ENCODE results near the gene MAP4K3.

The MAP4K3 gene

DNA sequence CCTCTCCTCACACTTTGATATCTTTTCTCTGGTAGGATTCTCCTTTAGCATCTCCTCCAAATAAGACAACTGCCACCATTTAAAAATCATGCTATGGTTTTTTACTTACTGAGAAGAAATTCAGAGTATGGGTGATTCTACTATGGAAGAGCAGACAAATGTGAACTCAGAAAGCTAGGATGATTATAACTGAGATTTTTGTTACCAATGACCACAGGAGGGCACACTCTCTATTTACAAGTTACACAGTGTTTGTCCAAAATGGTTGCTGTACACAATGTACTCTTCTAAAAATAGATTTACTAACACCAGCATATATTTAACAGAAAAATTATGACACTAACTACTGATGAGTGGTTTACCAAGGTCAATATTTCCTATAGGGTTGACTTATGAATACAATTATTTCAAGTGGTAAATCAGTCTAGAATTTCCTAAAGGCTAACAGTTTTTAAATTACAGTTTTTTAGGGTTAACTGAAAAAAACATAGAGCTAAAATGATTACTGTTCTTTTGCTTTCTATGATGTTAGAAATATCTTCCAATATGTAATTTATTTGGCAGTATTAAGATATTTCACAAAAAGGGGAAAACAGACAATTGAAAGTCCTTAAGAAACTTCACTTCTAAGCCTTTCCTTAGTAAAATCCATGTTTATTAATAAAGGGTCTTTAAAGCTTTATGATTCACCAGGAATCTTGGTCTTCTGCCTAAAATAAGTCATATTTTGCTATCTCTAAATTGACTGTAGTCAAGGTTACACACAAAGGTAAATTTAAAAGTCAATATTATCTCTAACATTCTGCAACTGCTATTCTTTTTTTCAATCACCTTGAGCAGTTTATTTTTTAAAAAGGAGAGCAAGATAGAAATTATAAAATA lies 57.2 kb downstream of the MAP4K3 start:
- H3K27me3 ChIP-seq (ENCODE audit: insufficient read depth, insufficient read length): no peaks in the 10 kb centered on the region
- no peaks in the 10 kb centered on the region for H3K4me1 ChIP-seq (ENCODE audit: insufficient read depth, insufficient read length)
- H3K9me3 ChIP-seq (ENCODE audit: insufficient read depth, low read length): peaks cover 6% of the 10 kb centered on the region; the same call in 1 of the 2 replicates
- no peak overlapping the region for H3K4me3 ChIP-seq (ENCODE audit: insufficient read length, low read depth)
- no peak for DNase-seq (ENCODE audit: low read depth, low spot score)
- TF ChIP-seq YY1 (IDR thresholded peaks at IDR 0.05; ENCODE audit: insufficient read depth, insufficient read length) (no peak), ZNF274 (IDR thresholded peaks at IDR 0.05; ENCODE audit: low read depth, low read length) (no peak), SUZ12 (IDR thresholded peaks at IDR 0.05; ENCODE audit: extremely low read depth, insufficient read depth, insufficient read length) (no peak)
- peaks cover 13% of the 10 kb centered on the region for H3K36me3 ChIP-seq (ENCODE audit: insufficient read depth, insufficient read length, low read length)
- no peak overlapping the region for H3K9ac ChIP-seq (ENCODE audit: insufficient read length, low read depth)

DNA sequence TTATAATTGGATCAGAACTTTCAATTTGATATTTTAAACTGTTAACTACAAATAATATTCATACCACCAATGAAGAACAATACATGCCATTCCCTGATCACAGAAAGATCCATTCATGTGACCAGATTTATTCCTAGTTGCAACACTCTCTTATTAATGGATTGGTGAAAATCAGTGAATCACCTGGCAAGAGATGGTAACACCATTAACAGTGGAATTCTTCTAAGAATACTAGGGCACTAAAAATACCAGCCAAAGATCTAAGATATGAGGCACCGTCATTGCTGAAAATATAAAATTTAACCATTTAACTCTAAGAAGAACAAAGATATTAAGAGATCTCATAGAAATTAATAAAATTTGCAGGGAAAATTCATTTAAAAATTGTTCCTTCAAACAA lies 58.1 kb downstream of the MAP4K3 start:
- TF ChIP-seq SUZ12 (IDR thresholded peaks at IDR 0.05; ENCODE audit: extremely low read depth, insufficient read depth, insufficient read length): no peak
- TF ChIP-seq YY1 (IDR thresholded peaks at IDR 0.05; ENCODE audit: insufficient read depth, insufficient read length): no peak
- TF ChIP-seq ZNF274 (IDR thresholded peaks at IDR 0.05; ENCODE audit: low read depth, low read length): no peak
- no peaks in the 10 kb centered on the region for H3K4me1 ChIP-seq (ENCODE audit: insufficient read depth, insufficient read length)
- DNase-seq (ENCODE audit: low read depth, low spot score): no peak

DNA sequence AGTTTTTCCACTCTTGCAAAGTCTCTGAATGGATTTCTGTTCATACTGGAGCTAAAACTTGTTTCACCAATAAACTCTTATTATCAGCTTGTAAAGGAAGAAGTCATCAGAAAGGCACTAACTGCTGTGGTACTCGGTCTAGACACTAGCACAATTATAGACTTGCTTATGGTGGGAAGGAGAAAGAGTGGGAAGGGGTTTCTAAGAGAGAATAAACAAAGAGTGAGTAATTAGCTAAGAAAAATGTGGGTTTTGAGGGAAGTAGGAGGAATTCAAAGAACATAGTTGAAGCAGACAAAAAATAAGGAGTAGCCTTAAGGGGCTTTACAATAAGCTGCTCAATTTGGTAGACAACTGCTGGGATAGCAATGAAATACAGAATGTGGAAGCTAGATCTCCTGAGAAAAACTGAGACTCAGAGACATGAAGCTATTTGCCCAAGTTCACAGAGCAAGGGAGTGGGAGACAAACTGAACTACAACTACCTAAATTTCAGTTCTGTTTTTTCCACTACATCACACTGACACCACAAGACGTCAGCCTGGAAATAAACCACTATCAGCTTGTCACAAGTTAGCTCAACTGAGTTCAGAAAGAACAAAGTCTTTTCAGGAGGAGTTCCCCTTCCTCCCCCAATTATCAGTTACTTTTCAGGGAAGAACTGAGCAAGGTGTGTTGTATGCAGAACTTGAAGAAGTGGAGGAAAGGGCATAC lies 59.7 kb downstream of the MAP4K3 start:
- H3K9ac ChIP-seq (ENCODE audit: insufficient read length, low read depth): no peak overlapping the region
- H3K27me3 ChIP-seq (ENCODE audit: insufficient read depth, insufficient read length): no peaks in the 10 kb centered on the region
- H3K9me3 ChIP-seq (ENCODE audit: insufficient read depth, low read length): peaks cover 6% of the 10 kb centered on the region; the same call in 1 of the 2 replicates
- H3K36me3 ChIP-seq (ENCODE audit: insufficient read depth, insufficient read length, low read length): peaks cover 13% of the 10 kb centered on the region
- no peaks in the 10 kb centered on the region for H3K4me1 ChIP-seq (ENCODE audit: insufficient read depth, insufficient read length)
- no peak overlapping the region for H3K4me3 ChIP-seq (ENCODE audit: insufficient read length, low read depth)
- DNase-seq (ENCODE audit: low read depth, low spot score): no peak
- TF ChIP-seq SUZ12 (IDR thresholded peaks at IDR 0.05; ENCODE audit: extremely low read depth, insufficient read depth, insufficient read length) (no peak), YY1 (IDR thresholded peaks at IDR 0.05; ENCODE audit: insufficient read depth, insufficient read length) (no peak), ZNF274 (IDR thresholded peaks at IDR 0.05; ENCODE audit: low read depth, low read length) (no peak)

More for the DNA sequence above, 58.1 kb downstream of the MAP4K3 start:
- Histone ChIP-seq H3K27me3 (ENCODE audit: insufficient read depth, insufficient read length) (no peaks in the 10 kb centered on the region), H3K36me3 (ENCODE audit: insufficient read depth, insufficient read length, low read length) (peaks cover 13% of the 10 kb centered on the region), H3K4me3 (ENCODE audit: insufficient read length, low read depth) (no peak overlapping the region), H3K9me3 (ENCODE audit: insufficient read depth, low read length) (peaks cover 6% of the 10 kb centered on the region; the same call in 1 of the 2 replicates), H3K9ac (ENCODE audit: insufficient read length, low read depth) (no peak overlapping the region)

DNA sequence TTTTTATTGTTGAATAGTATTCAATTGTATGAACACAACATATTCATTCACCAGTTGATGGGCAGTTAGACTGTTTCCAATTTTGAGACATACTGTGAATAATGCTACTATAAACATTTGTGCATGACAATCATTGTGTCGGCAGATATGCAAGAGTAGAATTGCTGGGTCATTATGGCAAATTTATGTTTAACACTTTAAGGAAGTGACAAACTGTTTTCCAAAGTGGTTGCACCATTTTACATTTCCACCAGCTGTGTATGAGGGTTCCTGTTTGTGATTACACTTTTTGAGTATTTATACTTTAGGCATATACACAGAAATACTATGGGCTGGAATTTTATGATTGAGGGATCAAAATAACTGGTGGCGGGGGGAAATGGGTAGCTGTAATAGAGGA lies 61.2 kb downstream of the MAP4K3 start:
- Histone ChIP-seq H3K4me1 (ENCODE audit: insufficient read depth, insufficient read length) (no peaks in the 10 kb centered on the region), H3K9ac (ENCODE audit: insufficient read length, low read depth) (no peak overlapping the region), H3K36me3 (ENCODE audit: insufficient read depth, insufficient read length, low read length) (peaks cover 13% of the 10 kb centered on the region), H3K27me3 (ENCODE audit: insufficient read depth, insufficient read length) (no peaks in the 10 kb centered on the region), H3K9me3 (ENCODE audit: insufficient read depth, low read length) (peaks cover 6% of the 10 kb centered on the region; the same call in 1 of the 2 replicates), H3K4me3 (ENCODE audit: insufficient read length, low read depth) (no peak overlapping the region)
- TF ChIP-seq YY1 (IDR thresholded peaks at IDR 0.05; ENCODE audit: insufficient read depth, insufficient read length): no peak
- no peak for TF ChIP-seq ZNF274 (IDR thresholded peaks at IDR 0.05; ENCODE audit: low read depth, low read length)
- TF ChIP-seq SUZ12 (IDR thresholded peaks at IDR 0.05; ENCODE audit: extremely low read depth, insufficient read depth, insufficient read length): no peak
- no peak for DNase-seq (ENCODE audit: low read depth, low spot score)

DNA sequence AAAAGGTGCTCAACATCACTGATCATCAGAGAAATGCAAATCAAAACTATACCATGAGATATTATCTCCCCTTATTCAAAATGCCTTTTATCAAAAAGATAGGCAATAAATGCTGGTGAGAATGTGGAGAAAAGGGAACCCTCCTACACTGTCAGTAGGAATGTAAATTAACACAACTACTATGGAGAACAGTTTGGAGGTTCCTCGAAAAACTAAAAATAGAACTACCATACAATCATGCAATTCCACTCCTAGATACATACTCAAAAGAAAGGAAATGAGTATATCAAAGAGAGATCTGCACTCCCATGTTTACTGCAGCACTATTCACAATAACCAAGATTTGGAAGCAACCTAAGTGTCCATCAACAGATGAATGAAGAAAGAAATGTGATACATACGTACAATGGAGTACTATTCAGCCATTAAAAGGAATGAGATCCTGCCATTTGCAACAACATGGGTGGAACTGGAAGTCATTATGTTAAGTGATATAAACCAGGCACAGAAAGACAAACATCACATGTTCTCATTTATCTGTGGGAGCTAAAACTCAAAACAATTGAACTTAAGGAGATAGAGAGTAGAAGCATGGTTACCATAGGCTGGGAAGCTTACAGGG lies 63.8 kb downstream of the MAP4K3 start:
- peaks cover 13% of the 10 kb centered on the region for H3K36me3 ChIP-seq (ENCODE audit: insufficient read depth, insufficient read length, low read length)
- no peak for TF ChIP-seq ZNF274 (IDR thresholded peaks at IDR 0.05; ENCODE audit: low read depth, low read length)
- no peak for TF ChIP-seq SUZ12 (IDR thresholded peaks at IDR 0.05; ENCODE audit: extremely low read depth, insufficient read depth, insufficient read length)
- no peak for TF ChIP-seq YY1 (IDR thresholded peaks at IDR 0.05; ENCODE audit: insufficient read depth, insufficient read length)
- no peak for DNase-seq (ENCODE audit: low read depth, low spot score)
- H3K27me3 ChIP-seq (ENCODE audit: insufficient read depth, insufficient read length): no peaks in the 10 kb centered on the region
- no peak overlapping the region for H3K4me3 ChIP-seq (ENCODE audit: insufficient read length, low read depth)
- H3K4me1 ChIP-seq (ENCODE audit: insufficient read depth, insufficient read length): no peaks in the 10 kb centered on the region
- H3K9me3 ChIP-seq (ENCODE audit: insufficient read depth, low read length): peaks cover 7% of the 10 kb centered on the region; the same call in 1 of the 2 replicates
- H3K9ac ChIP-seq (ENCODE audit: insufficient read length, low read depth): no peak overlapping the region

DNA sequence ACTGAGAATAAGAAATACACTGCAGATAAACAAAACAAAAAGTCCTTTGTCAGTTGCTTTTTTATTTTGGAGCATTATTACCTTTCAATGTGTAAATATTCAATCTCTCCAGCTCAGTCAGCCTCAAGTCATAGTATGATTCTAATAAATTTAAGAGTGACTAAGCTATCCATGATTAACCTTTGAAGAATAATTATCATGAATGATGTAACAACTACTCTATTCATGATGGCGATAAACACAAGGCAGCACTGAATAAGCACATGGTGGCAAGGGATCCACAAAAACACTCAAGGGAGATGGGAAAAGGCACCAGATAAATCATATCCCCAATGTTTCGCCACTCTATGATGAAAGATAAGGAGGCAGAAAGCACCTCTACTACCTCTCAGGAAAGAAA lies 67.0 kb downstream of the MAP4K3 start:
- Histone ChIP-seq H3K36me3 (ENCODE audit: insufficient read depth, insufficient read length, low read length) (peaks cover 6% of the 10 kb centered on the region), H3K27me3 (ENCODE audit: insufficient read depth, insufficient read length) (no peaks in the 10 kb centered on the region), H3K4me3 (ENCODE audit: insufficient read length, low read depth) (no peak overlapping the region), H3K9me3 (ENCODE audit: insufficient read depth, low read length) (peaks cover 30% of the 10 kb centered on the region; the same call in 1 of the 2 replicates), H3K9ac (ENCODE audit: insufficient read length, low read depth) (no peak overlapping the region), H3K4me1 (ENCODE audit: insufficient read depth, insufficient read length) (no peaks in the 10 kb centered on the region)
- TF ChIP-seq ZNF274 (IDR thresholded peaks at IDR 0.05; ENCODE audit: low read depth, low read length): no peak
- no peak for TF ChIP-seq SUZ12 (IDR thresholded peaks at IDR 0.05; ENCODE audit: extremely low read depth, insufficient read depth, insufficient read length)
- no peak for TF ChIP-seq YY1 (IDR thresholded peaks at IDR 0.05; ENCODE audit: insufficient read depth, insufficient read length)
- DNase-seq (ENCODE audit: low read depth, low spot score): no peak

Measured in NT2/D1 (cell line).